ENCODE measurements around the gene VSIG10L.

The VSIG10L gene

DNA sequence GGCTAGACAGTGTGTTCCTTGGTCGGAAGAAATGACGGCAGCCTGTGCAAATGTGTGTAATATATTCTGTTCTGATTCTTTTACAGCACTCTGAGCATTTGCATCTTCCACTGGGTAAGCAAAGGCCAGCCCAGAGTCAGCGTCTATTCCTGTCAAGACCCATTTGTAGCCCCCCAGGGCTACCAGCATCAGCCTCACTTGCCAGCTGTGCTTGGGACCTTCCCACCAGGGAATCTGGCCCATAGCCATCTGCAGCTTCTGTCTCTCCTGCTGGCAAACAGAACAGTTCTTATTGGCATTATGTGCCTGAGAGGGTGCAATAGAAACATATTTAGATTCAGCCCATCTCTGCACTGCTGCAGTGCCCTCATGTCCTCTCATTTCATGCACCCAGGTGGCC is 36.5 kb downstream of the VSIG10L start:
- Histone ChIP-seq H3K4me1 (ENCODE audit: control insufficient read depth, insufficient read depth, low read length, poor library complexity, severe bottlenecking) (no peaks in the 10 kb centered on the region), H3K4me3 (ENCODE audit: extremely low read depth, insufficient read depth, low read length, poor library complexity, severe bottlenecking) (no peak overlapping the region), H3K9me3 (ENCODE audit: control insufficient read depth, low read length) (no peaks in the 10 kb centered on the region), H3K36me3 (ENCODE audit: control insufficient read depth, insufficient read depth, low read length) (no peaks in the 10 kb centered on the region), H3K27ac (ENCODE audit: low read depth, low read length, severe bottlenecking) (no peak overlapping the region)
- 73 to 100% methylated on average over 1 to 3 of the region's 3 CpGs for WGBS, 2 experiments (ENCODE audit: insufficient coverage in 2 of 2)

GRCh38 chr19:51301266-51301665 is 40.7 kb downstream of the VSIG10L start:
- H3K36me3 ChIP-seq (ENCODE audit: control insufficient read depth, insufficient read depth, low read length), result no peaks in the 10 kb centered on the region
- H3K4me1 ChIP-seq (ENCODE audit: control insufficient read depth, insufficient read depth, low read length, poor library complexity, severe bottlenecking), result no peaks in the 10 kb centered on the region
- no peak overlapping the region for H3K4me3 ChIP-seq (ENCODE audit: extremely low read depth, insufficient read depth, low read length, poor library complexity, severe bottlenecking)
- WGBS, 2 experiments (ENCODE audit: insufficient coverage in 2 of 2), result 85 to 90% methylated on average over 5 to 7 of the region's 7 CpGs
- H3K27ac ChIP-seq (ENCODE audit: low read depth, low read length, severe bottlenecking), result no peak overlapping the region
- no peaks in the 10 kb centered on the region for H3K9me3 ChIP-seq (ENCODE audit: control insufficient read depth, low read length)

GRCh38 chr19:51297406-51297805 is 44.5 kb downstream of the VSIG10L start:
- no peaks in the 10 kb centered on the region for H3K9me3 ChIP-seq (ENCODE audit: control insufficient read depth, low read length)
- no peaks in the 10 kb centered on the region for H3K36me3 ChIP-seq (ENCODE audit: control insufficient read depth, insufficient read depth, low read length)
- H3K4me3 ChIP-seq (ENCODE audit: extremely low read depth, insufficient read depth, low read length, poor library complexity, severe bottlenecking), result no peak overlapping the region
- WGBS, 2 experiments (ENCODE audit: insufficient coverage in 2 of 2), result 87 to 96% methylated on average over 5 of the region's 5 CpGs
- H3K27ac ChIP-seq (ENCODE audit: low read depth, low read length, severe bottlenecking), result no peak overlapping the region
- peaks cover 8% of the 10 kb centered on the region for H3K4me1 ChIP-seq (ENCODE audit: control insufficient read depth, insufficient read depth, low read length, poor library complexity, severe bottlenecking)

GRCh38 chr19:51296336-51297093 is 45.4 kb downstream of the VSIG10L start:
- Histone ChIP-seq H3K9me3 (ENCODE audit: control insufficient read depth, low read length) (no peaks in the 10 kb centered on the region), H3K4me1 (ENCODE audit: control insufficient read depth, insufficient read depth, low read length, poor library complexity, severe bottlenecking) (peaks cover 8% of the 10 kb centered on the region), H3K27ac (ENCODE audit: low read depth, low read length, severe bottlenecking) (no peak overlapping the region), H3K4me3 (ENCODE audit: extremely low read depth, insufficient read depth, low read length, poor library complexity, severe bottlenecking) (no peak overlapping the region), H3K36me3 (ENCODE audit: control insufficient read depth, insufficient read depth, low read length) (no peaks in the 10 kb centered on the region)
- WGBS, 2 experiments (ENCODE audit: insufficient coverage in 2 of 2), result 59 to 71% methylated on average over 6 to 9 of the region's 9 CpGs

GRCh38 chr19:51295382-51296126 is 46.4 kb downstream of the VSIG10L start:
- peaks cover 8% of the 10 kb centered on the region for H3K4me1 ChIP-seq (ENCODE audit: control insufficient read depth, insufficient read depth, low read length, poor library complexity, severe bottlenecking)
- 38 to 60% methylated on average over 9 to 13 of the region's 15 CpGs for WGBS, 2 experiments (ENCODE audit: insufficient coverage in 2 of 2)
- no peak overlapping the region for H3K27ac ChIP-seq (ENCODE audit: low read depth, low read length, severe bottlenecking)
- H3K4me3 ChIP-seq (ENCODE audit: extremely low read depth, insufficient read depth, low read length, poor library complexity, severe bottlenecking), result no peak overlapping the region
- H3K36me3 ChIP-seq (ENCODE audit: control insufficient read depth, insufficient read depth, low read length), result no peaks in the 10 kb centered on the region
- no peaks in the 10 kb centered on the region for H3K9me3 ChIP-seq (ENCODE audit: control insufficient read depth, low read length)

- Histone ChIP-seq H3K4me1 (ENCODE audit: control insufficient read depth, insufficient read depth, low read length, poor library complexity, severe bottlenecking) (peaks cover 8% of the 10 kb centered on the region), H3K36me3 (ENCODE audit: control insufficient read depth, insufficient read depth, low read length) (no peaks in the 10 kb centered on the region), H3K4me3 (ENCODE audit: extremely low read depth, insufficient read depth, low read length, poor library complexity, severe bottlenecking) (no peak overlapping the region), H3K9me3 (ENCODE audit: control insufficient read depth, low read length) (no peaks in the 10 kb centered on the region), H3K27ac (ENCODE audit: low read depth, low read length, severe bottlenecking) (no peak overlapping the region)
- 53 to 58% methylated on average over 4 to 6 of the region's 12 CpGs for WGBS, 2 experiments (ENCODE audit: insufficient coverage in 2 of 2)
Measured at GRCh38 chr19:51294977-51295375, 47.0 kb downstream of the VSIG10L start.

DNA sequence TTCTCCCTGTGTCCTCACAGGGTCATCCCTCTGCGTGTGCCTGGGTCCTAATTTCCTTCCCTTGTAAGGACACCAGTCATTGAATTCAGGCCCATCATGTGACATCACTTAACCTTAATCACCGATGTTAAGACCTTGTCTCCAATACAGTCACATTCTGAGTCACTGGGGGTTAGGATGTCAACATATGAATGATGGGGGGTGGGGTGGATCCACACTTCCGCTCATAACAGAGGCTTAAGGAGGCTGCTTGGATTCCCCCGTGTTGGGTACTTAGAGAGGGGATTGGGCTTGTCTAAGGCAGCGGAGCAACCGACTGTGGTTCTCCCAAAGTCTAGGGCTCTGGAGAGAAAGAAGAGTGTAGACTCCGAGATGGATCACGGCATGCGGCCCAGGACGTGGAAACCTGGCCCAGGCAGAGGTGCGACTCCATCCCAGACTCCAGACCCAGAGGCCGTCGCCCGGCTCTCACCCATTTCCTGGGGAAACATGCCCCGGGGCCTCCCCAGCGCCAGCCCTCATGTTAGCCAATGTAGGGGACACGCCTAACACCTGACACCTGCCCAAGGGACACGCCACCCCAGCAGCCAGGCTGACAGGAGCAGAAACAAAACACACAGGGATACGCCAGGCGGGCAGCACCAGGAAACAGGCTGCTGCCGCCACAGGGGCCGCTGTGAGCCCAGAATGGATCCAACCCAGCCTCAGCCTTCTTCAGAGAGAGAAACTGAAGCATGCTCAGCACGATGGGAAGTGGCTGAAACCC is 47.5 kb downstream of the VSIG10L start:
- Histone ChIP-seq H3K4me1 (ENCODE audit: control insufficient read depth, insufficient read depth, low read length, poor library complexity, severe bottlenecking) (peaks cover 8% of the 10 kb centered on the region), H3K4me3 (ENCODE audit: extremely low read depth, insufficient read depth, low read length, poor library complexity, severe bottlenecking) (no peak overlapping the region), H3K9me3 (ENCODE audit: control insufficient read depth, low read length) (no peaks in the 10 kb centered on the region), H3K36me3 (ENCODE audit: control insufficient read depth, insufficient read depth, low read length) (no peaks in the 10 kb centered on the region), H3K27ac (ENCODE audit: low read depth, low read length, severe bottlenecking) (no peak overlapping the region)
- WGBS, 2 experiments (ENCODE audit: insufficient coverage in 2 of 2), result 71 to 74% methylated on average over 20 of the region's 23 CpGs

DNA sequence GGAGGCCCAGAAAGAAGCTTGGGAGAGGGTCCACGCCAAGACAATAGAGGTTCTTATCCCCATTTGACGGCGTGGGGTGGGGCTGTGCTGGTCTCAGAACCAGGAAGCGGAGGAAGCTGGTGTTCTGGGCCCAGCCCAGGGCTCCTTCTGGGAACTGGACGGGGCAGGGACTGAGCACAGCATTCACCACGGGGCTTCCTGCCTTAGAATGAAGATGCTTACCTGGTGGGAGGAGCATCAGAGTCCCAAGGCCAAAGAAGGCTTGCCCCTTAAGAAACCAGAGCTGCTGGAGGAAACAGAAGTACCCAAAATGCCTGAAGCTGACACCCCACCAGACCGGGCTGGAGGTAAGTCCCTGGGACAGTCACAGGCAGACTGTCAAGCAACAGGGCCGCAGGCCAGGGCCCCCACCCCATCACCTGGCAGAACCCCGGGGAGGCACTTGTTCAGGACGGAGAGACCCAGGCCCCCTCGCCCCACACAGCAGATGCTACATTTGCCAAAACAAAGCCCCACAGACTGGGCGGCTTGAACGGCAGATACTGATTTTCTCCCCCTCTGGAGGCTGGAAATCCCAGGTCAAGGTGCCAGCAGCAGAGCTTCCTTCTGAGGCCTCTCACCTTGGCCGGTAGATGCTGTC is 48.2 kb downstream of the VSIG10L start:
- Histone ChIP-seq H3K9me3 (ENCODE audit: control insufficient read depth, low read length) (no peaks in the 10 kb centered on the region), H3K4me1 (ENCODE audit: control insufficient read depth, insufficient read depth, low read length, poor library complexity, severe bottlenecking) (peaks cover 8% of the 10 kb centered on the region), H3K27ac (ENCODE audit: low read depth, low read length, severe bottlenecking) (no peak overlapping the region), H3K36me3 (ENCODE audit: control insufficient read depth, insufficient read depth, low read length) (no peaks in the 10 kb centered on the region), H3K4me3 (ENCODE audit: extremely low read depth, insufficient read depth, low read length, poor library complexity, severe bottlenecking) (no peak overlapping the region)
- WGBS, 2 experiments (ENCODE audit: insufficient coverage in 2 of 2), result 62 to 65% methylated on average over 10 to 12 of the region's 14 CpGs

DNA sequence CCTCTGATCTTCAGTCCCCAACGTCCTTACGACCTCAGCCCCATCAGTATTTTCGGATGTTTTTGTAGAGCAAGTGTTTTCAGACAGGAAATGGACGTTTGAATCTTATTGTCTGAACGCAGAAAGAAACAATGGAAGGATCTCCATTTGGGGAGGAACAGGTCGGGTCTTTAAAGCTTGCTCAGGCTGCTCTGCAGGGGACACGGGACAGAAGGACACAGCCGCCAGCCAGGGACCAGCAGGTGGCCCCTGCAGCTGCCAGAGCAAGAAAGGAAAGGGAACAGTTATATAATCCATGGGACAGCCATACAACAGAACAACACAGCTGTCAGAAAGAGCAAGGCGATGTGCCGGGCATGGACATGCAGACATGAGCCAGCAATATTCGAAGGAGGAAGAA is 49.0 kb downstream of the VSIG10L start:
- no peaks in the 10 kb centered on the region for H3K9me3 ChIP-seq (ENCODE audit: control insufficient read depth, low read length)
- no peaks in the 10 kb centered on the region for H3K36me3 ChIP-seq (ENCODE audit: control insufficient read depth, insufficient read depth, low read length)
- H3K4me1 ChIP-seq (ENCODE audit: control insufficient read depth, insufficient read depth, low read length, poor library complexity, severe bottlenecking), result peaks cover 8% of the 10 kb centered on the region
- 23 to 24% methylated on average over 5 to 6 of the region's 11 CpGs for WGBS, 2 experiments (ENCODE audit: insufficient coverage in 2 of 2)
- no peak overlapping the region for H3K27ac ChIP-seq (ENCODE audit: low read depth, low read length, severe bottlenecking)
- no peak overlapping the region for H3K4me3 ChIP-seq (ENCODE audit: extremely low read depth, insufficient read depth, low read length, poor library complexity, severe bottlenecking)

DNA sequence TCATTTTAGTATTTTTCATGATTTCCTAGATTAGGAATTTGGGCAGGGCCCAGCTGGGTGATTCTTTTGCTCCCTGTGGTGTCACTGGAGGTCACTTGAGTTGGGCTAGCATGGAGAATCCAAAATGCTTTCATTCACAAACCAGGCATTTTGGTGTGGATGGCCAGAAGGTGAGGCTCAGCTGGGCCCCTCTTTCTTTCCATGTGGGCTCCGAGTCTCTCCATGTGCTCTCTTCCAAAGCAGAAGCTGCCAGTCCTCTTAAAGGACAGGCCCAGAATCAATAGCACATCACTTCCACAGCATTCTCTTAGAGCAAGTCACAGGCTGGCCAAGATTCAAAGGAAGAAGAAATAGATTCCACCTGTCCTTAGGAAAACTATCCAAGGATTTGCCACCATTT is 52.3 kb downstream of the VSIG10L start:
- H3K9me3 ChIP-seq (ENCODE audit: control insufficient read depth, low read length), result no peaks in the 10 kb centered on the region
- 86 to 100% methylated on average over 1 of the region's 1 CpG for WGBS, 2 experiments (ENCODE audit: insufficient coverage in 2 of 2)
- H3K4me3 ChIP-seq (ENCODE audit: extremely low read depth, insufficient read depth, low read length, poor library complexity, severe bottlenecking), result no peak overlapping the region
- peaks cover 5% of the 10 kb centered on the region for H3K4me1 ChIP-seq (ENCODE audit: control insufficient read depth, insufficient read depth, low read length, poor library complexity, severe bottlenecking)
- no peaks in the 10 kb centered on the region for H3K36me3 ChIP-seq (ENCODE audit: control insufficient read depth, insufficient read depth, low read length)
- H3K27ac ChIP-seq (ENCODE audit: low read depth, low read length, severe bottlenecking), result no peak overlapping the region

All from mesodermal cell (in vitro differentiated cells).